Ovary (tissue), 9 donors: Measurements from ENCODE around the gene AVPI1. TPM values are rescaled to one million over a fixed set of nuclear protein-coding genes. Genes with fewer than 3 reads are reported as not detected.

Experiments used
- DNase-seq, 5 donors: peaks; one replicate each; pipeline ENCODE4 v3.0.0-alpha.2; 2019 to 2020
- H3K27ac ChIP-seq, 2 donors: fragments of 200-600 bp; one replicate each; pipeline versions ENCODE4 v1.5.1 to v1.8.0; 2019 to 2022
- H3K27me3 ChIP-seq: fragments of 200-600 bp; one replicate; pipeline ENCODE4 v1.8.0; 2022
- H3K36me3 ChIP-seq: fragments of 200-600 bp; sonication (generic); one replicate; pipeline ENCODE4 v1.5.1; 2019
- H3K4me1 ChIP-seq: one replicate; pipeline ENCODE4 v1.8.1; 2013; ENCODE audit warnings: mild to moderate bottlenecking, moderate library complexity; ENCODE audit not compliant: insufficient read depth
- H3K4me3 ChIP-seq: fragments of 200-600 bp; sonication (generic); one replicate; pipeline ENCODE4 v1.5.1; 2017
- H3K9me3 ChIP-seq, 2 donors: fragments of 200-600 bp in 1 of 2; sonication (generic) in 1 of 2; one replicate each; pipeline versions ENCODE4 v1.5.1 to v1.8.1; 2013 to 2019; ENCODE audit warnings: mild to moderate bottlenecking in 1 of 2, moderate library complexity in 1 of 2
- CTCF ChIP-seq, 3 donors: fragments of 450-650 bp in 2 of 3; fragments of 200-600 bp in 1 of 3; IDR thresholded peaks; one replicate each; pipeline versions ENCODE4 v1.5.1 to v1.8.0; 2016 to 2022; ENCODE audit warnings: antibody characterized with exemption in 3 of 3, mild to moderate bottlenecking in 1 of 3
- EP300 ChIP-seq: sonication (generic); formaldehyde crosslinking; IDR thresholded peaks from one replicate; pipeline ENCODE4 v1.6.1; 2017; ENCODE audit warnings: antibody characterized with exemption
- POLR2A ChIP-seq: fragments of 450-650 bp; IDR thresholded peaks from one replicate; pipeline ENCODE4 v1.6.1; 2017; ENCODE audit warnings: antibody characterized with exemption, mild to moderate bottlenecking, moderate library complexity
- WGBS, 3 donors: extraction: QIAGEN DNeasy Blood & Tissue Kit in 1 of 3; methylation state at CpG; one replicate each; pipeline versions ENCODE4 v1.1.5 to v1.1.7; 2013 to 2017; 5-methylcytosine and 5-hydroxymethylcytosine counted together
- intact Hi-C, 4 donors: fragments of 100-400 bp; cut with DNase I; formaldehyde crosslinking; loops; one replicate each; pipeline versions ENCODE4 v1.11.0 to v1.15.1; 2022 to 2023
- polyA plus RNA-seq, 2 donors: library from polyadenylated mRNA; stranded (reverse); fragments of 200-250 nt in 1 of 2; fragments of 350-450 nt in 1 of 2; fragmentation: Illumina TruSeq in 1 of 2; extraction: RNeasy Lipid Tissue Mini Kit (QIAGEN cat#74804) in 1 of 2; gene quantifications; one replicate each; pipeline ENCODE4 v1.2.3, GENCODE V29; 2013 to 2014
- total RNA-seq, 7 donors: library from RNA; depleted of rRNA in 2 of 7; stranded (reverse); fragments of >200 nt in 2 of 7; fragmentation: NEBNext Ultra II Directional in 3 of 7; extraction: Animal tissue kit (Norgen Biotek cat#: 25700) in 3 of 7; gene quantifications; one replicate each; pipeline versions ENCODE4 v1.1.0 to v1.2.4, GENCODE V29; 2016 to 2023
- donor health status: DM: no; HTN: no; CAD: no; lungs with moderate emphysema.
- donor health status: DM: no; HTN: no; CAD: no.
- donor health status: Bipolar disorder and iron deficiency.
- donor health status: DM: yes; HTN: yes; CAD: no.
- donor health status: DM: no; HTN: no; CAD: no.
- donor health status: DM: yes; HTN: yes; CAD: no.

The AVPI1 gene
- total and polyA plus RNA-seq, 9 donors, result 12.0 to 139 (median 29.8) TPM

GRCh38 chr10:97628228-97628627 is 58.8 kb downstream of the AVPI1 start:
- Histone ChIP-seq H3K27me3 (no peaks in the 10 kb centered on the region), H3K4me3 (no peak overlapping the region), H3K9me3 (no peaks in the 10 kb centered on the region), H3K4me1 (no peaks in the 10 kb centered on the region), H3K36me3 (no peaks in the 10 kb centered on the region), H3K27ac (no peak overlapping the region)
- no peak for DNase-seq
- WGBS, 3 donors, result 65 to 72% (median 71%) methylated on average over 3 of the region's 3 CpGs
- intact Hi-C loops, result no loop called here
- TF ChIP-seq CTCF (IDR thresholded peaks at IDR 0.05), result no peak
- no peak for TF ChIP-seq POLR2A
- TF ChIP-seq EP300, result no peak

GRCh38 chr10:97627731-97628130 is 59.3 kb downstream of the AVPI1 start:
- intact Hi-C loops, result no loop called here
- Histone ChIP-seq H3K9me3 (no peaks in the 10 kb centered on the region), H3K27me3 (no peaks in the 10 kb centered on the region), H3K4me1 (no peaks in the 10 kb centered on the region), H3K4me3 (no peak overlapping the region), H3K27ac (no peak overlapping the region), H3K36me3 (no peaks in the 10 kb centered on the region)
- WGBS, 3 donors, result 52 to 64% (median 53%) methylated on average over 4 of the region's 4 CpGs
- TF ChIP-seq EP300 (no peak), CTCF (IDR thresholded peaks at IDR 0.05) (no peak), POLR2A (no peak)
- DNase-seq, result no peak

Other genes with a start within 250 kb of the AVPI1 start
- 10 to 100 TPM; 22.1 to 38.3 (median 26.6) TPM for gene EXOSC1, start 241.2 kb downstream of the AVPI1 start, total RNA-seq
- 10 to 100 TPM; 26.9 to 36.2 TPM for gene EXOSC1, start 241.2 kb downstream of the AVPI1 start, polyA plus RNA-seq
- 10 to 100 TPM; 17.8 to 28.1 (median 26.2) TPM for gene ZDHHC16, start 241.1 kb downstream of the AVPI1 start, total RNA-seq
- gene ZDHHC16, start 241.1 kb downstream of the AVPI1 start, polyA plus RNA-seq, result 10 to 100 TPM; 19.1 to 34.7 TPM
- gene MMS19, start 188.8 kb downstream of the AVPI1 start, total RNA-seq, result 10 to 100 TPM; 54.2 to 63.6 (median 56.4) TPM
- gene MMS19, start 188.8 kb downstream of the AVPI1 start, polyA plus RNA-seq, result 10 to 100 TPM; 45.3 to 58.4 TPM
- gene UBTD1, start 188.3 kb downstream of the AVPI1 start, total RNA-seq, result 10 to 100 TPM in 4 of 7 donors, 1 to 10 TPM in 3; 5.7 to 15.2 (median 12.8) TPM
- 10 to 100 TPM in 1 of 2 donors, under 1 TPM in 1; 0.20 to 11.5 TPM for gene UBTD1, start 188.3 kb downstream of the AVPI1 start, polyA plus RNA-seq
- gene ANKRD2, start 114.5 kb downstream of the AVPI1 start, total RNA-seq, result under 1 TPM in 3 of 7 donors, not detected in 4; 0.37 to 0.46 (median 0.40) TPM
- gene ANKRD2, start 114.5 kb downstream of the AVPI1 start, polyA plus RNA-seq, result under 1 TPM; 0.11 to 0.17 TPM
- under 1 TPM in 5 of 7 donors, not detected in 2; 0.12 to 0.80 (median 0.23) TPM for gene HOGA1, start 102.9 kb downstream of the AVPI1 start, total RNA-seq
- under 1 TPM; 0.05 to 0.60 TPM for gene HOGA1, start 102.9 kb downstream of the AVPI1 start, polyA plus RNA-seq
- gene C10orf62, start 97.5 kb downstream of the AVPI1 start, total RNA-seq, result under 1 TPM in 1 of 7 donors, not detected in 6; 0.48 TPM
- not detected for gene C10orf62, start 97.5 kb downstream of the AVPI1 start, polyA plus RNA-seq
- gene MORN4, start 53.7 kb downstream of the AVPI1 start, total RNA-seq, result 10 to 100 TPM in 4 of 7 donors, 1 to 10 TPM in 3; 6.6 to 17.7 (median 12.9) TPM
- gene MORN4, start 53.7 kb downstream of the AVPI1 start, polyA plus RNA-seq, result 10 to 100 TPM; 10.9 to 11.5 TPM
- 10 to 100 TPM; 11.0 to 18.0 (median 12.6) TPM for gene PI4K2A, start 46.6 kb downstream of the AVPI1 start, total RNA-seq
- 10 to 100 TPM; 10.8 to 23.8 TPM for gene PI4K2A, start 46.6 kb downstream of the AVPI1 start, polyA plus RNA-seq
- 10 to 100 TPM; 16.2 to 58.5 (median 40.2) TPM for gene MARVELD1, start 26.5 kb upstream of the AVPI1 start, total RNA-seq
- gene MARVELD1, start 26.5 kb upstream of the AVPI1 start, polyA plus RNA-seq, result 10 to 100 TPM; 31.0 to 55.4 TPM
- gene ZFYVE27, start 49.9 kb upstream of the AVPI1 start, total RNA-seq, result 10 to 100 TPM; 20.8 to 30.1 (median 25.8) TPM
- 10 to 100 TPM; 14.4 to 23.5 TPM for gene ZFYVE27, start 49.9 kb upstream of the AVPI1 start, polyA plus RNA-seq
- gene SFRP5, start 84.8 kb upstream of the AVPI1 start, total RNA-seq, result 1 to 10 TPM in 1 of 7 donors, under 1 TPM in 4, not detected in 2; 0.18 to 3.0 (median 0.41) TPM
- gene SFRP5, start 84.8 kb upstream of the AVPI1 start, polyA plus RNA-seq, result under 1 TPM; 0.28 to 0.48 TPM
- gene GOLGA7B, start 162.6 kb upstream of the AVPI1 start, total RNA-seq, result under 1 TPM in 5 of 7 donors, not detected in 2; under 0.01 to 0.22 (median 0.05) TPM
- under 1 TPM; 0.02 to 0.30 TPM for gene GOLGA7B, start 162.6 kb upstream of the AVPI1 start, polyA plus RNA-seq